ENCODE data around the gene PLSCR1.

PLSCR1 gene

GRCh38 chr3:146473726-146474125, 70.7 kb downstream of the PLSCR1 start:
- H3K4me3 ChIP-seq (ENCODE audit: low read depth, low read length, poor library complexity, severe bottlenecking): no peak overlapping the region
- H3K4me1 ChIP-seq (ENCODE audit: insufficient read depth, low read length, severe bottlenecking): peaks cover 18% of the 10 kb centered on the region
- no peak overlapping the region for H2AFZ ChIP-seq (ENCODE audit: low read length)
- no peak overlapping the region for H3K27ac ChIP-seq (ENCODE audit: low read depth, low read length, poor library complexity, severe bottlenecking)
- TF ChIP-seq CTCF (IDR thresholded peaks at IDR 0.05; ENCODE audit: low read length) (no peak), EZH2 (IDR thresholded peaks at IDR 0.05; ENCODE audit: borderline replicate concordance, low read length) (no peak)
- H3K9me2 ChIP-seq (ENCODE audit: low read depth, low read length): no peaks in the 10 kb centered on the region
- no peak overlapping the region for H3K4me2 ChIP-seq (ENCODE audit: low read length)
- no peaks in the 10 kb centered on the region for H3K79me2 ChIP-seq (ENCODE audit: insufficient read depth, low read length)
- H3F3A ChIP-seq (ENCODE audit: insufficient read depth, low read length): 0 out of 2 replicates have a peak, but pooled peaks cover 1% of the 10 kb centered on the region
- no peaks in the 10 kb centered on the region for H3K9me3 ChIP-seq (ENCODE audit: low read length)
- no peak overlapping the region for H3K9ac ChIP-seq (ENCODE audit: low read length)
- H4K20me1 ChIP-seq (ENCODE audit: insufficient read depth, low read length): no peaks in the 10 kb centered on the region
- no peaks in the 10 kb centered on the region for H3K36me3 ChIP-seq (ENCODE audit: insufficient read depth, low read length)
- no peaks in the 10 kb centered on the region for H3K27me3 ChIP-seq (ENCODE audit: insufficient read depth, low read length)

- Histone ChIP-seq H3K79me2 (ENCODE audit: insufficient read depth, low read length) (no peaks in the 10 kb centered on the region), H3F3A (ENCODE audit: insufficient read depth, low read length) (0 out of 2 replicates have a peak, but pooled peaks cover 3% of the 10 kb centered on the region), H2AFZ (ENCODE audit: low read length) (no peak overlapping the region), H3K27me3 (ENCODE audit: insufficient read depth, low read length) (no peaks in the 10 kb centered on the region), H3K9me2 (ENCODE audit: low read depth, low read length) (no peaks in the 10 kb centered on the region), H3K4me1 (ENCODE audit: insufficient read depth, low read length, severe bottlenecking) (peaks cover 21% of the 10 kb centered on the region), H3K36me3 (ENCODE audit: insufficient read depth, low read length) (no peaks in the 10 kb centered on the region), H3K4me3 (ENCODE audit: low read depth, low read length, poor library complexity, severe bottlenecking) (no peak overlapping the region), H3K9me3 (ENCODE audit: low read length) (no peaks in the 10 kb centered on the region), H3K27ac (ENCODE audit: low read depth, low read length, poor library complexity, severe bottlenecking) (no peak overlapping the region), H3K4me2 (ENCODE audit: low read length) (no peak overlapping the region), H4K20me1 (ENCODE audit: insufficient read depth, low read length) (no peaks in the 10 kb centered on the region), H3K9ac (ENCODE audit: low read length) (no peak overlapping the region)
- TF ChIP-seq CTCF (IDR thresholded peaks at IDR 0.05; ENCODE audit: low read length) (no peak), EZH2 (IDR thresholded peaks at IDR 0.05; ENCODE audit: borderline replicate concordance, low read length) (no peak)
These were observed 71.8 kb downstream of the PLSCR1 start for GRCh38 chr3:146472611-146473010.

- Histone ChIP-seq H3K27ac (ENCODE audit: low read depth, low read length, poor library complexity, severe bottlenecking) (no peak overlapping the region), H3K9me3 (ENCODE audit: low read length) (no peaks in the 10 kb centered on the region)
- no peak for TF ChIP-seq CTCF (IDR thresholded peaks at IDR 0.05; ENCODE audit: low read length)
- TF ChIP-seq EZH2 (IDR thresholded peaks at IDR 0.05; ENCODE audit: borderline replicate concordance, low read length): no peak
These were observed 73.4 kb downstream of the PLSCR1 start for GRCh38 chr3:146471012-146471411.

More at GRCh38 chr3:146471012-146471411, 73.4 kb downstream of the PLSCR1 start:
- Histone ChIP-seq H3K27me3 (ENCODE audit: insufficient read depth, low read length) (no peaks in the 10 kb centered on the region), H3K9ac (ENCODE audit: low read length) (no peak overlapping the region), H3K4me3 (ENCODE audit: low read depth, low read length, poor library complexity, severe bottlenecking) (no peak overlapping the region), H3K79me2 (ENCODE audit: insufficient read depth, low read length) (no peaks in the 10 kb centered on the region), H3K4me1 (ENCODE audit: insufficient read depth, low read length, severe bottlenecking) (peaks cover 21% of the 10 kb centered on the region), H4K20me1 (ENCODE audit: insufficient read depth, low read length) (no peaks in the 10 kb centered on the region), H3K36me3 (ENCODE audit: insufficient read depth, low read length) (no peaks in the 10 kb centered on the region), H3F3A (ENCODE audit: insufficient read depth, low read length) (0 out of 2 replicates have a peak, but pooled peaks cover 3% of the 10 kb centered on the region), H3K4me2 (ENCODE audit: low read length) (no peak overlapping the region), H2AFZ (ENCODE audit: low read length) (no peak overlapping the region), H3K9me2 (ENCODE audit: low read depth, low read length) (no peaks in the 10 kb centered on the region)
